HEK293 (cell line): ENCODE data around the gene KIAA0825.

Experiments used
- CTCF ChIA-PET: fragments of 350-600 bp; formaldehyde crosslinking; extraction: SDS; loops from one replicate; lab custom pipeline; 2021; ENCODE audit warnings: antibody characterized with exemption; lab: Yijun Ruan, JAX
- POLR2A ChIA-PET: fragments of 300-600 bp; formaldehyde crosslinking; extraction: SDS; loops from one replicate; lab custom pipeline; 2020; ENCODE audit warnings: antibody characterized with exemption, inconsistent platforms; lab: Yijun Ruan, JAX
- H3K27ac ChIP-seq: fragments of 200-500 bp; sonication (Bioruptor generic); 2 replicates; pipeline ENCODE4 v1.5.1; 2014; ENCODE audit warnings: low read depth, low read length, control low read depth, inconsistent platforms; ENCODE audit errors: extremely low read depth
- H3K36me3 ChIP-seq, 2 experiments: fragments of 200-500 bp in 1 of 2; sonication (Bioruptor generic) in 1 of 2; 1 replicate in 1 of 2; 2 replicates in 1 of 2; pipeline ENCODE4 v1.5.1; 2014 to 2017; ENCODE audit warnings: inconsistent platforms in 2 of 2, low read length in 2 of 2; ENCODE audit not compliant: control insufficient read depth in 2 of 2, insufficient read depth in 1 of 2
- H3K4me1 ChIP-seq: fragments of 200-500 bp; sonication (Bioruptor generic); 2 replicates; pipeline ENCODE4 v1.5.1; 2014; ENCODE audit warnings: mild to moderate bottlenecking, low read length, inconsistent platforms; ENCODE audit not compliant: control insufficient read depth, insufficient read depth
- H3K4me3 ChIP-seq: 2 replicates; pipeline ENCODE4 v1.5.1; 2011; ENCODE audit warnings: low read depth, mild to moderate bottlenecking, control low read depth, low read length, moderate library complexity
- H3K9me3 ChIP-seq: fragments of 200-500 bp; sonication (Bioruptor generic); 2 replicates; pipeline ENCODE4 v1.5.1; 2014; ENCODE audit warnings: low read depth, low read length, inconsistent platforms; ENCODE audit not compliant: control insufficient read depth, insufficient read depth
- ATF2 ChIP-seq: fragments of 450-650 bp; formaldehyde crosslinking; IDR thresholded peaks from 2 replicates; pipeline ENCODE4 v1.5.1; 2016; ENCODE audit warnings: missing biosample characterization, missing genetic modification characterization, low read depth
- CTCF ChIP-seq: fragments of 450-650 bp; formaldehyde crosslinking; IDR thresholded peaks from 2 replicates; pipeline ENCODE4 v1.5.1; 2016; ENCODE audit warnings: missing biosample characterization, missing genetic modification characterization
- EGR2 ChIP-seq: fragments of 450-650 bp; formaldehyde crosslinking; IDR thresholded peaks from 2 replicates; pipeline ENCODE4 v1.5.1; 2016; ENCODE audit warnings: low read depth, missing biosample characterization, missing genetic modification characterization
- GLI4 ChIP-seq: fragments of 450-650 bp; formaldehyde crosslinking; IDR thresholded peaks from 2 replicates; pipeline ENCODE4 v1.5.1; 2016; ENCODE audit warnings: missing biosample characterization, missing genetic modification characterization
- HOXA7 ChIP-seq: sonication (generic); formaldehyde crosslinking; IDR thresholded peaks from 2 replicates; pipeline ENCODE4 v1.8.1; 2022; ENCODE audit warnings: missing genetic modification reagents, borderline replicate concordance
- IKZF3 ChIP-seq: fragments of 450-650 bp; IDR thresholded peaks from 2 replicates; pipeline ENCODE4 v1.5.0; 2018; ENCODE audit warnings: missing biosample characterization, mild to moderate bottlenecking, missing genetic modification characterization, moderate library complexity
- PATZ1 ChIP-seq: fragments of 450-650 bp; formaldehyde crosslinking; IDR thresholded peaks from 2 replicates; pipeline ENCODE4 v1.5.1; 2016; ENCODE audit warnings: missing biosample characterization, missing genetic modification characterization
- ZBTB20 ChIP-seq: fragments of 450-650 bp; formaldehyde crosslinking; IDR thresholded peaks from 2 replicates; pipeline ENCODE4 v1.5.1; 2016; ENCODE audit warnings: missing biosample characterization, missing genetic modification characterization
- ZFP3 ChIP-seq: fragments of 450-650 bp; formaldehyde crosslinking; IDR thresholded peaks from 2 replicates; pipeline ENCODE4 v1.5.1; 2016; ENCODE audit warnings: low read depth, missing biosample characterization, missing genetic modification characterization
- ZNF138 ChIP-seq: fragments of 450-650 bp; formaldehyde crosslinking; IDR thresholded peaks from 2 replicates; pipeline ENCODE4 v1.5.1; 2016; ENCODE audit warnings: missing biosample characterization, missing genetic modification characterization, borderline replicate concordance
- ZNF157 ChIP-seq: fragments of 450-650 bp; formaldehyde crosslinking; IDR thresholded peaks from 2 replicates; pipeline ENCODE4 v1.5.1; 2016; ENCODE audit warnings: missing biosample characterization, missing genetic modification characterization
- ZNF514 ChIP-seq: fragments of 450-650 bp; formaldehyde crosslinking; IDR thresholded peaks from 2 replicates; pipeline ENCODE4 v1.5.1; 2016; ENCODE audit warnings: missing biosample characterization, missing genetic modification characterization
- ZNF654 ChIP-seq: fragments of 450-650 bp; formaldehyde crosslinking; IDR thresholded peaks from 2 replicates; pipeline ENCODE4 v1.5.1; 2016; ENCODE audit warnings: low read depth, missing biosample characterization, missing genetic modification characterization
- ZNF664 ChIP-seq: fragments of 450-650 bp; formaldehyde crosslinking; IDR thresholded peaks from 2 replicates; pipeline ENCODE4 v1.5.1; 2016; ENCODE audit warnings: missing biosample characterization, missing genetic modification characterization
- ZNF830 ChIP-seq: fragments of 450-650 bp; IDR thresholded peaks from 2 replicates; pipeline ENCODE4 v1.5.0; 2018; ENCODE audit warnings: missing biosample characterization, missing genetic modification characterization, low read depth, mild to moderate bottlenecking, moderate library complexity
- TF ChIP-seq, protein P1 (sequence below): fragments of 450-650 bp; formaldehyde crosslinking; IDR thresholded peaks from 2 replicates; pipeline ENCODE4 v1.5.1; 2016; ENCODE audit warnings: missing biosample characterization, missing genetic modification characterization, borderline replicate concordance

The KIAA0825 gene

DNA sequence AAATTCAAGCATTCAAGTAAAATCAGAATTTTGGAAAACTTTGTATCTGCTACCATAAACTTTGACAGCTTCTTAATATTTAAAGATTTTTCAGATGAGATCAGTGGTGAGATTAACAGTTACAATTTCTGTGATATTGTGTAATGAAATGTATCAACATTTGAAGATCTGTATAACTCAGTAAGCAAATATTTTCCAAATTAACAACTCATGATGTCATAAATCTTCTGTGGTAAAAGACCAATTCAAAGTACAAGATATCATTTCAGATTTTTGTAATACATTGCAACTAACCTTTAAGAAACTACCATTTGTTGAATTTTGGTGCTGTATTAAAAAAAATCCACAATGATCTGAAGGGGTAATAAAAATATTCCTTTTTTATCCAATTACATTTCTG is 352.2 kb downstream of the KIAA0825 start:
- CTCF ChIA-PET, result no interaction called here
- H3K9me3 ChIP-seq, result no peaks in the 10 kb centered on the region
- no peak overlapping the region for H3K27ac ChIP-seq
- no peaks in the 10 kb centered on the region for H3K4me1 ChIP-seq
- H3K36me3 ChIP-seq, result no peaks in the 10 kb centered on the region
- TF ChIP-seq ATF2 (tag by site-specific recombination), result 0 out of 2 replicates have a peak, but pooled peaks have one; percentile 59
- TF ChIP-seq, protein P1, sequence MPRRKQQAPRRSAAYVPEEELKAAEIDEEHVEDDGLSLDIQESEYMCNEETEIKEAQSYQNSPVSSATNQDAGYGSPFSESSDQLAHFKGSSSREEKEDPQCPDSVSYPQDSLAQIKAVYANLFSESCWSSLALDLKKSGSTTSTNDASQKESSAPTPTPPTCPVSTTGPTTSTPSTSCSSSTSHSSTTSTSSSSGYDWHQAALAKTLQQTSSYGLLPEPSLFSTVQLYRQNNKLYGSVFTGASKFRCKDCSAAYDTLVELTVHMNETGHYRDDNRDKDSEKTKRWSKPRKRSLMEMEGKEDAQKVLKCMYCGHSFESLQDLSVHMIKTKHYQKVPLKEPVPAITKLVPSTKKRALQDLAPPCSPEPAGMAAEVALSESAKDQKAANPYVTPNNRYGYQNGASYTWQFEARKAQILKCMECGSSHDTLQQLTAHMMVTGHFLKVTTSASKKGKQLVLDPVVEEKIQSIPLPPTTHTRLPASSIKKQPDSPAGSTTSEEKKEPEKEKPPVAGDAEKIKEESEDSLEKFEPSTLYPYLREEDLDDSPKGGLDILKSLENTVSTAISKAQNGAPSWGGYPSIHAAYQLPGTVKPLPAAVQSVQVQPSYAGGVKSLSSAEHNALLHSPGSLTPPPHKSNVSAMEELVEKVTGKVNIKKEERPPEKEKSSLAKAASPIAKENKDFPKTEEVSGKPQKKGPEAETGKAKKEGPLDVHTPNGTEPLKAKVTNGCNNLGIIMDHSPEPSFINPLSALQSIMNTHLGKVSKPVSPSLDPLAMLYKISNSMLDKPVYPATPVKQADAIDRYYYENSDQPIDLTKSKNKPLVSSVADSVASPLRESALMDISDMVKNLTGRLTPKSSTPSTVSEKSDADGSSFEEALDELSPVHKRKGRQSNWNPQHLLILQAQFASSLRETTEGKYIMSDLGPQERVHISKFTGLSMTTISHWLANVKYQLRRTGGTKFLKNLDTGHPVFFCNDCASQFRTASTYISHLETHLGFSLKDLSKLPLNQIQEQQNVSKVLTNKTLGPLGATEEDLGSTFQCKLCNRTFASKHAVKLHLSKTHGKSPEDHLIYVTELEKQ (tag by site-specific recombination), result no peak
- TF ChIP-seq, all 188 proteins: peak for 1
- no peak overlapping the region for H3K4me3 ChIP-seq
- POLR2A ChIA-PET, result no interaction called here

- Histone ChIP-seq H3K9me3 (no peaks in the 10 kb centered on the region), H3K36me3 (no peaks in the 10 kb centered on the region), H3K27ac (no peak overlapping the region), H3K4me3 (no peak overlapping the region), H3K4me1 (no peaks in the 10 kb centered on the region)
- ChIA-PET CTCF (no interaction called here), POLR2A (no interaction called here)
- TF ChIP-seq EGR2, result no peak
- TF ChIP-seq ZNF514 (tag by site-specific recombination), result no peak
- TF ChIP-seq ATF2 (tag by site-specific recombination), result no peak
- TF ChIP-seq ZNF664 (tag by site-specific recombination), result no peak
- no peak for TF ChIP-seq PATZ1
- no peak for TF ChIP-seq ZNF138
- TF ChIP-seq ZNF157 (tag by site-specific recombination), result no peak
- TF ChIP-seq CTCF (tag by site-specific recombination), result no peak
- TF ChIP-seq HOXA7 (CRISPR knock-in tag), result no peak
- TF ChIP-seq ZFP3 (tag by site-specific recombination), result no peak
- no peak for TF ChIP-seq ZNF830 (tag by site-specific recombination)
- TF ChIP-seq GLI4 (tag by site-specific recombination), result no peak
- no peak for TF ChIP-seq ZBTB20
- TF ChIP-seq ZNF654 (tag by site-specific recombination), result no peak
- TF ChIP-seq IKZF3 (tag by site-specific recombination), result no peak
Measured at GRCh38 chr5:94263068-94263467, 355.3 kb downstream of the KIAA0825 start.
